ENCODE results near the gene DSCAML1.

- no peak for TF ChIP-seq CTCF (IDR thresholded peaks at IDR 0.05 in 2 of 3, conservative IDR thresholded peaks at IDR 0.05 in 1 of 3; ENCODE audit: borderline replicate concordance in 1 of 3, insufficient read depth in 1 of 3, low read depth in 2 of 3, low read length in 2 of 3)
- TF ChIP-seq SIN3A (IDR thresholded peaks at IDR 0.05; ENCODE audit: low read depth): no peak
- TF ChIP-seq ATF3 (IDR thresholded peaks at IDR 0.05): no peak
- no peak for TF ChIP-seq POLR2AphosphoS5 (IDR thresholded peaks at IDR 0.05; ENCODE audit: low read depth, low read length)
- no peak for TF ChIP-seq RAD21 (IDR thresholded peaks at IDR 0.05; ENCODE audit: low read depth)
- TF ChIP-seq POLR2A (IDR thresholded peaks at IDR 0.05; ENCODE audit: borderline replicate concordance, extremely low read depth, insufficient read depth, insufficient read length): no peak
- TF ChIP-seq YY1 (IDR thresholded peaks at IDR 0.05; ENCODE audit: extremely low read depth, insufficient replicate concordance, low read depth, low read length): no peak
- no peak for TF ChIP-seq FOSL1 (IDR thresholded peaks at IDR 0.05; ENCODE audit: low read depth)
- TF ChIP-seq ZNF274 (IDR thresholded peaks at IDR 0.05; ENCODE audit: low read depth, low read length): no peak
- TF ChIP-seq REST (IDR thresholded peaks at IDR 0.05; ENCODE audit: low read depth): no peak
- no peak for TF ChIP-seq EZH2phosphoT487 (IDR thresholded peaks at IDR 0.05; ENCODE audit: borderline replicate concordance)
- TF ChIP-seq ELF1 (IDR thresholded peaks at IDR 0.05; ENCODE audit: borderline replicate concordance, low read depth): no peak
Measured at GRCh38 chr11:117754030-117754429, 43.0 kb downstream of the DSCAML1 start.

Measured in HCT116 (cell line).